GM18526 (cell line): Measurements from ENCODE around the gene EXT2.

Source experiments
- POLR2A ChIP-seq: IDR thresholded peaks from 3 replicates; pipeline ENCODE4 v1.6.1; 2011; ENCODE audit not compliant: insufficient read length; ENCODE audit errors: extremely low read depth

The EXT2 gene

DNA sequence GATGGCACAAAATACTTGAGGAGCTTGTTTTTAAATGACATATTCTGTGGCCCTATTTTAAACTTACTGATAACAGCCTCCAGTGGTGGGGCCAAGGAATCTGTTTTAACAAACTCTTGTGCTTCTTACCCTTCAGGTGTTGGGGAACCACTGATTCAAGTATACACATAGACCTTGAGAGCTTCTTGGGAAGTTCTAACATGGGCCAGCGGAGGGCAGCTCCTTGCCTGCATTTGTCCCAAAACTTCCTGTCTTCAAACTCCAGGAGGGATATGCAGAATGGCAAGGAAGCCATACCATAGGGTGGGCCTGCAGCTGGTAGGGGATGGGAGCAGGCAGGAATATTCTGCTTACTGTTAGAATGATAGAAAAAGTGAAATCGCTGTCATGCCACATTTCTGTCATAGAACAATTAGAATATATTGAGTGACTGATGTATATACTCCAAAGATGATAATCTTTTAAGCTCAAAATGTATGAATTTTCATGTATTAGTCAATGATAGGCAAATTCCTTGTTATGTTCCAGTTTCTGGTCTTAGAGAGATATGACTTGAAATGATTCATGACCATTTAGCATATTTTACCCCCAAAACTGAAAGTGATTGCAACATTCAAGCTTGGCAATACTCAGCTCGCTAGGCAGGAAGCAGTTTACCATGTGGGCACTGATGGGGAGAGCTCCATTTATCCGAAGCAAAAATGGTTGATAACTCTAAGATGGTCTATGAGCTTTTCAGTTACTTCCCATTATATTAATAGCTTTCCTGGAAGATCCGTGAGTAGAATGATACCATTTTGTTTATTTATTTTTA lies 9.2 kb downstream of the EXT2 start:
- TF ChIP-seq POLR2A = no peak

DNA sequence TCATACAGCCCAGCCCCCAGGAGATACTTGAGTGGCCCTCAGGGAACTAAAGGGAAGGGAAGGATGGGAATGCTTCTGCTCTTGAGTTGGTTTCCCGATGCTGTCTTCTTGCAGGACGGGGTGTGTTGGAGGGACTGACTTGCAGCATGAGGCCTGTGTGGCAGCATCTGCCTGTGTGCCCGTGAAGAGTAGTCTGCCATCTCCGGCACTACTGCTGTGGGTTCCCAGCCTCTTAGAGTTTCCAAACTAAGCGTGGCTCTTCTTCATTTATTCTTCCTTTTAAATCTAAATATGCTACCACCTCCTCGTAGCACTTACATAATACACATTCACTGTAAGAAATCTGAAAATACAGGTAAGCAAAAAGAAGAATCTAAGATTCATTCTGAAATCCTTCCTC lies 12.8 kb downstream of the EXT2 start:
- TF ChIP-seq POLR2A = no peak

DNA sequence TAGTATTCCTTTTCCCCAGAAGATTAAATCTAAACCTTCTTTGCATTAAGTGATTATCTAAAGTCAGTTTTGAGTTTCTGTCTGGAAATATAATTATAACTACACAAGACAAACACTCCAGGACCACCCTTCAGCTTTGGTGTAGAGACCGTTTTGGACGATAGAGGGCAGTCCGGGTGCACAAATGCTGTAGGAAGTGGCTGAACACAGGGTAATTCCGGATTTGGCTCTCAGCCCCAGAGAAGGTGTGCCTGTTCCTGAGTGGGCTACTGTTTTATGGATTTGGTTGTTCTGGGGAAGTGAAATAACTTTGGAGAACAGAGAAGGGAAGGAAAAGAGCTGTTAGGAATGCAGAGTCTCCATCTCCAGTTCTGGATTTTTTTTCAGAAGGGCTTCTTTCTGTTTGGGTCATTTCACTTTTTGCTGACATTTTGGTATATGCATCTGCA lies 14.8 kb downstream of the EXT2 start:
- TF ChIP-seq POLR2A = no peak

DNA sequence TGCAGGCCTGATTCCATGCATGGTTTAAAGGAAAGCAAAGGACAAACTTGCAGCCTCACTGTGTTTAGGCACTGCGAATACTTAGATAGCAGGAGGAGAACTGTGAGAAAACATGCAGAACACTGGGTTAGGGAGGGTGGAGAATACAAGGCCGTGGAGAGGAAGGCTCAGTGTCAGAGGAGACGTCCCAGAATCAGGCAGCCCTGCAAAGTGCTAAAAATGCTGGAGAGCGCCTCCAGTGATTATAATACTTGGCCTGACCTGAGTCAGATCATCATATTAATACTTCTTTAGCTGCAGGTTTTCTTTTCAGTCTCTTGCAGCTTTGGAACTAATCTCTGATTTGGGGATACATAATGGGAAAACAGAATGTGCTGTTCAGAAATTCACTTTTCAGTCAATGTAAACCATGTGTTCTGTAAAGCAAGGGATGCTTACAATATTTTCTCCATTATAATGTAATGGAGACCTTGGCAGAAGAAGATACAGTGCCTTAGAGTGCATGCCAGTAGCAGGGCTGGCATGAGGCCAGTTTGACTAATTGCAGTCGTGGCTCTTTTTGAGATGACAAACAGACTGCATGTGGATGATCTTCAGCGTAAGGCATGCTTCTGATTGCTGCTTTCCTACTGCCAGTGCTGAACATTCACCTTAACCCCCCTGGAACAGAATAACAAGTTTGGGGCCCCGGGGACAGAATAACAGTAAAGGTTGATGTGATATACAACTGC lies 16.8 kb downstream of the EXT2 start:
- no peak for TF ChIP-seq POLR2A

DNA sequence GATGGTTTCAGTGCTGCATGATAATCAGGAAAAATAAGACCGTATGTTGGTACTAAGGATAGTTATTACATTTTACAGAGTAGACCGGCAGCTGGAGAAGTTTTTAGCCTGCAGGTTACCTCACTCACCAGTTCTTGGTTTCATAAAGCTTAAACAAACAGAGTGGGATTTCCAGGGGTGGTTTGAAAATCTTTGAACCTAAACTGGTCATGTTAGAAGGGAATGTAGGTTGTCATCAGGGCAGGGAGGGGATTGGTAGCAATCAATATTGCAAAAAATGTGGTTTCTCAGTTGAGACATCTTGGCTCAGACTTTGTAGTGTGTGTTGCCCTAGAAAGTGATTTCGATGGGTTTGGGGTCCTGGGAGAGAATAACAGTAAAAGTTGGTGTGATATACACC lies 17.5 kb downstream of the EXT2 start:
- no peak for TF ChIP-seq POLR2A

DNA sequence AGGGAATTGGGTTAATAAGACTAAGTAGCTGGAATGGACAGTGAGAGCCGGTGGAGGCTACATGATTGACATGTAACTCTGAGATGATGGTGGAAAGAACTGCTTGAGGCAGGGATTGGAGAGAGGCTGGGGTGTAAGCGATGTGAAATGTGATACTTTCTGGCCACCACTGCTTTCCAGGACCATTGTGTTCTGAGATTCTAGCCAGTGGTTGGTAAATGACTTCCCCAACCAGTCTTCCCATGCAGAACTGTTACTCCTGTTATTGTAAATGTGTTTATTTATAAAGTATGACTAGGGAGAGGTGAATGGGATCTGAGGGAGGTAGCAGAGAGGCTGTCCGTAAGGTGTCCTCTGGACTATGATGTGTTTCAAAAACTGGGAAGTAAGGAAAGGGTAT lies 18.1 kb downstream of the EXT2 start:
- no peak for TF ChIP-seq POLR2A

DNA sequence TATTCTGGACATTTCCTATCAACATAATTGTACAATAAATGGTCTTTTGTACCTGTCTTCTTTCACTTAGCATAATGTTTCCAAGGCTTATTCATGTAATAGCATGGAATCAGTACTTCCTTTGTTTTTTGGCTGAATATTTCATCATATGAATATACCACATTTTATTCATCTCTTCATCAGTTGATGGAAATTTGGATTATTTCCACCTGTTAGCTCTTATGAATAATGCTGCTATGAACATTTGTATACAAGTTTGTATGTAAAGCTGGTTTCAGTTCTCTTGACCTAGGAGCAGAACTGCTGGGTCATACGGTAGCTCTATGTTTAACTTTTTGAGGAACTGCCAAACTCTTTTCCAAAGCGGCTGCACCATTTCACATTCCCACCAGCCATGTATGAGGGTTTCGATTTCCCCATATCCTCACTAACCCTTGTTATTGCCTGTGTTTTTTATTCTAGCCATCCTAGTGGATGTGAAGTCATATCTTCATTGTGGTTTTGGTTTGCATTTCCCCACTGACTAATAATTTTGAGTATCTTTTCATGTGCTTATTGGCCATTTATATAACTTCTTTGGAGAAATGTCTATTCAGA lies 20.9 kb downstream of the EXT2 start:
- no peak for TF ChIP-seq POLR2A

DNA sequence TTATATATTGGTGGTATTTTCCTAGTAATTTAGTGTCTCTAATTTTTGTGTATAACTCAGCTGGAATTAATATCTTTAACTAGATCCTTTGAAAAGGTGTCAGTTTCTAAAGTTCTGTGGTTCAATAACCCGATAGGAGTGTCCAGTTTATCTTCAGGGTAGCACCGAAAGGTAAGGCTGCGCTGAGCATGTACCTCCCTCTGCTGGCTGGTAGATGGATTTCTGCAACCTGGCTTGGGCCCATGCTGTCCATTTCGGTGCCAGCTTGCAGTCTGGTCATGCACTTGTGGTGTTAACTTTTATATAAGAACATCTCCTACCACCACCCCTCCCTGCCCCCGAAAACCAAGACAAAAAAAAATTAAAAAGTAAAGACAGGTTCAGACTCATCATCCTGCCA lies 24.7 kb downstream of the EXT2 start:
- TF ChIP-seq POLR2A = no peak

DNA sequence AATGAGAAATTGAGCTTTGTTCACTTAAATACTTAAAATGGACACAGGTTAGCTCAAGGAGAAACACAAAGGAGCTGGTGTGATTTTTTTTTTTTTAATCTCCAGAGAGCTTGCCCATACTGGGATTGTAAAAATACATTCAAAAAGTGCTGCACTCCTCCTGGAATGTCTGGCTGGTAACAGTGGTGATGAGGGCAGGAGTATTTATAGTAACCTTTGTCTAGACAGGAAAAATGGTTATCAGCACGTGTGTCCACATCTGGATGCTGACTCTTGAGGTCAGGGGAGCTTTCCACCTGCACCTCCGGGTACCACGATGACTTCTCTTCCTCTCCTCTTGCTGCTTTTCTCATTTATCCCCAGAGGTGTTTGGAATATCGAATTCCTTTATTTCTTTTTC lies 30.1 kb downstream of the EXT2 start:
- no peak for TF ChIP-seq POLR2A

DNA sequence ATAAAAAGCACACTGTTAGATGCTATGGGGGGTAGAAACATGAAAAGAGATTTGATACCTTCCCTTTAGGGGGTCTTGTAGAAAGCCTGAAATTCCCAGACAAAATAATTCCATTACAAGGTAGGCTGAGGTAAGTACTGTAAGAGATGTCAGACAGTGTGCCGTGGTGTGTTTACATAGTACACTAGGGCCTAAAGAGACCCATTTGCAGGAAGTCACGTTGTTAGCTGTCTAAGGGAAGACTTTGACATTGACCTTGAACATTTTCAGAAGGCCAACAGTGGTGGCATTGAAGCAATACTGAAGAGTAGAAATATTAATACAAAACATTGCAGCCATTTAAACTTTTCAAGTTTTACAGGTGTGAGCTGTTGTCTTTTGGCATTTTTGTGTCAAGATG lies 30.8 kb downstream of the EXT2 start:
- TF ChIP-seq POLR2A = no peak

DNA sequence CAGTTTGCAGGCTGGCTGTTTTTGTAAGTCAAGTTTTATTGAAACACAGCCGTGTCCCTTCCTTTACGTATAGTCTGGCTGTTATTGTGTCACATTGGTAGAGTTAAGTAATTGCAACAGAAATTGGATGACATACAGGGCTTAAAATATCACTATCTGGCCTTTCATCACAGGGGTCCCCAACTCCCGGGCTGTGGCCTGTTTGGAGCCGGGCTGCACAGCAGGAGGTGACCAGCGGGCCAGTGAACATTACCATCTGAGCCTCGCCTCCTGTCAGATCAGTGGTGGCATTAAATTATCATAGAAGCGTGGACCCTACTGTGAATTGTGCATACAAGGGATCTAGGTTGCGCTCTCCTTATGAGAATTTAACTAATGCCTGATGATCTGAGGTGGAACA lies 31.7 kb downstream of the EXT2 start:
- no peak for TF ChIP-seq POLR2A

DNA sequence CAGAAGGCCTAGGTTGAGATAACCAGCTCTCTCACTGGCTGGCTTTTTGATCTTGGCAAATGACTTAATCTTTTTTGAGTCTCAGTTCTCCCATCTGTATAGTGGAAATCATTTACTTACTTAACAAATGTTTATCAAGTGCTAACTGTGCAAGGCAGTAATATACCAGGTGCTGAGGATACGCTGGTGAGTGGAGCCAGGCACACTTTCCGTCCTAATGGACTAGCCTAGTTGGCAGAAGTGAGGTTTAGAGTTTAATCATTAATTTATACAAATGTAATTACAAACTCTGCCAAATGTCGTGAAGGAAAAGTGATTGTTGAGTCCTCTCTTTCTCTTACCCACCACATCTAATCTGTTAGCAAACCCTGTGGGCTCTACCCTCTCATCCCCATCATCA lies 33.3 kb downstream of the EXT2 start:
- no peak for TF ChIP-seq POLR2A

DNA sequence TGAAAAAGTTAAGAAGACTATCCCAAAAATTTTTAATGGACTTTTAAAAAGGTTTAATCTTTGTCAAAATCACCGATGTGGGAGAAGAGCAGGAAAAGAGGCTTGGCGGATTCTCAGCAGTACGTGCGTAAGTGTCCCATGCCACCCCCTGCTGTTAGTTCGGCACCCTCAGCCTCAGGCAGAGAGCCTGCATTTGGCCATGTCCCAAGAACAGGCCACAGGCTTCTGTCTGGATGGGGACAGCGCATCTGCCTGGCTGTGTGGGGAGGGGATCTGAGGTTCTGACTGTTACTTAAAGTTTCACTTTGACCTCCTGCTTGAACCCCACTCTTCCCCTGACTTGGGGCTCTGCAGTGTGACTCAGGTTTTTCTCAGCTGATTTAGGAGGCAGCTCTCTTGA lies 35.3 kb downstream of the EXT2 start:
- TF ChIP-seq POLR2A = no peak

DNA sequence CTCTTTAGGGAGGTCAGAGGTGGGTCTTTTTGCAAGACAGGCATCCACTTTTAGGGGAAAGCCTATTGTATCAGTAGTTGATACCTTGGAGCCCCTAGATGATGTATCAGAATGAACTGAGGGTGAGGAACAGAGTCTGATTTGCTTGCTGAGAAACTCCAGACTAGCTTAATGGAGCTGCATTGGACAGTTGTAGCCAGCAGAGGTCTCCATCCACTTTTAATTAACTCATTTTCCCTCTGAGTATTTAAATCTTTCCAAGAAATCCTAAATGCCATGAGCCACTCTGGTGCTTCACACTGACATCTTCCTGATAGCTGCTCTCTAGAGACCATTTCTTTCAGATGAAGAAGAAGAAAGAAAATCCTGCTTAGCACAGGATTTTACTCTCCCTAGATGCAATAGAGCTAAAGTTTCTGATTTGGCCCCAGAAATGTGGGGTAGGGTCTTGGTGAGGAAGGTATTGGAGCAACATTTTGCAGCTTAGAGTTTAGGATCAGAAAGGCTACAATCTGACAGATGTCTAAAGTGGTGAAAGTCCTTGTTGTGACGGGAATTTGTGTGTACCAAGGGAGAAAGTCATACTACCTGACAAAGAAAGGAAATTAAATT lies 38.0 kb downstream of the EXT2 start:
- TF ChIP-seq POLR2A = no peak

DNA sequence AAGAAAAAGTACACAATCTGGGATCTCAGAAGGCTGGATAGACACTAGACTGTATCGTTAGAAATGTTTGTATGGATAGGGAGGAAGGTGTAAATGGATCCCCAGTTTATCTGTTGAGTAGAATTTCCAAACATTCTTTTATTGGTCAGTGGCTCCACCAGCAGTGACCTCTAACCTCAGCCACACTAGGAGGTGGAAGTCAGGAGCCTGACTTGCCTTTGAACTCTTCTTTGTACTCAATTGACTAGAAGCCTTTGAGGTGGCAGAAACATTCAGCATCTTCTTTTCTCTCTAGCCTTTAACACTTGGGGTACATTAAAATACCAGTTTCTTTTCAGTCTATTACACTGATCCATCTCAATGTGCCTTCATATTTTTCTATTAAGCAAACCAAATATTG lies 39.1 kb downstream of the EXT2 start:
- no peak for TF ChIP-seq POLR2A
